DMS114 treated with DMSO at 0.1 percent for 48 hours (cell line): ENCODE data around the gene ACTG1.

Source experiments
- DNase-seq: peaks from one replicate; lab custom pipeline; 2025; ENCODE audit not compliant: unreplicated experiment; lab: John Stamatoyannopoulos, UW

Gene ACTG1

DNA sequence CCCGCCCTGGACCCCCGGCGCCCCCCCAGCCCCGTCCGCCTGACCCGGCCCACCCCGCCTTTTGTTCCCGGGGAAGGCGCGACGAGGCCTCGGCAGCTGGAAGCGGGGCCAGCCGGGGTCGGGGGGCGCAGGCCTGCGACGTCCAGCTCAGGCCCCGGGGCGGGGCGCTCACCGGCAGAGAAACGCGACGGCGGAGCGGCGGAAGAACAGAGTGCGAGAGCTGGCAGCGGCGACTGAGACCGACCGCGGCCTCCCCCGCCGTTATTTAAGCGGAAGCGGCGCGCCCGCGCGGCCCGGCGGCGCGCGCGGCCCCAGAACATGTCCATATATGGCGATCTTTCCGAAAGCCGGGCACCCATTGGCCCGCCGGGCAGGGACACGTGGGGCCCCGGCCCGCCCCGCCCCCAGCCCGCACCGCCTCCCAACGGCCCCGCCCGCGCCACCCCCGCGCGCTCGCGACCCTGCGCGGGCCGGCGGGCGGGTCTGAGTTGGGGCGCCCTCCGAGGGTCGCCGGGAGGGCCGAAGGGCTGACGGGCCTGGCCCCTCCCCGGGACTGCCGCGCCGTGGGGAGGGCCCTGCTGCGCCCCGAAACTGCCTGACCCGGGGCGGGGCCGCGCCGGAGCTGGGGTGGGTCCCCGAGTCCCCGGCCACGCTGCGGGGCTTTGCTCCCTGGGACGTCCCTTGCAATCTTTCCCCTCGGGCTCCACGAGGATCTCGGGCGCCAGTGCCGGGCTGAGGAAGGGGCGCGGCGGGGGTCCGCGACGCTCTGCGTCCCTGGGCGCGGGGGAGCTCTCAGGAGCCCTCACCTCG, at the start of gene ACTG1:
Gene ACTG1 (minus strand): TSS at position 238 of the 810 bp plus-strand sequence. CDS start 445 bp downstream, outside the sequence.
- peak; percentile 63 for DNase-seq

DNA sequence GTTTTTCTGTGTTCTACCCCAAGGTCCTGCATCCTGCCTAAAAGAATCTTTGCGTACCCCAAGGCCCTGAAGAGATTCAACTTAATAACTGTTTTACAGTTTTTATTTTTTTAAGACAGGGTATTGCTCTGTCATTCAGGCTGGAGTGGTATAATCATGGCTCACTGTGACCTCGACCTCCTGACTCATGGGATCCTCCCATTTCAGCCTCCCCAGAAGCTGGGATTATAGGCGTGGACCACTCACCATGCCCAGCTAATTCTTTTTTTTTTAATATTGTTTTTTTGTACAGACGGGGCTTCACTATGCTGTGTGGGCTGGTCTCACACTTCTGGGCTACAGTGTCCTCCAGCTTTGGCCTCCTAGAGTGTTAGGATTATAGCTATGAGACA, 48.9 kb upstream of the ACTG1 start:
- no peak for DNase-seq

DNA sequence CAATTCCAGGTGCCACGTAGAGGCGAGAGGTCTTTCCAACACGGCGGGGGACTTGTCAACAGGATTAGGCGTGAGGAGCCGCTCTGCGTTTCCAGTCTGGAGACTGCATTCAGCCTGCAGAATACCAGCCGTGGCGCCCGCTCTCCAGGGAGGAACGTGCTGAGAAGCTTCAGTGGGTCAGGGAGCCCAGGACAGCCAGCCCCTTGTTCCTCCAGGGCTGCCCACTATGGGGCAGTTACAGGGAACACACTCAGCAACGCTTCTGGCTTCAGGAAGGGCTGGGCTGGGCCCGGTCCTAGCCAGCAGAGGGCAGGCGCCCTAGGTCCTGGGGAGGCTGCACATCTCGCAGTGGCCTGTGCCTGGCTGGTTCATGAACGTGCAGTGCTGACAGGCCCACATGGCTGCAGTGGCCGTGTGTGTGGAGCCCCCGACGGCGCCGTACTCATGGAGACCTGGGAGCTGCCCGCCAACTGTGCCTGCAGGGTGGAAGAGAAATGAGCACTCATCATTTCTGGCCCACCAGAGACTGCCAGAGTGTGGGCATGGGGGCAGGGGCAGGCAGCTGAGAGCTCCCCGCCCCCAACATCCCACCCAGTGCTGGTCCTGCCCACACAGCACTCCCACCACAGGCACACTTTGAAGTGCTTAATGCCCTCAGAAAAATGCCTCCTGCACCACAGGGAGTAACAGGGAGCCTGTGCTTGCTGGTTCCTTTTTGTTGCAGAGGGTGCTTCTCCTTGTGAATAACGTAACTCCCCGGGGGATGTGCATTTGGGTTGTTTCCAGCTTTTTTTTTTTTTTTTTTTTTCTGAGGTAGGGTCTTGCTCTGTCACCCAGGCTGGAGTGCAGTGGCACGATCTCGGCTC, 46.6 kb upstream of the ACTG1 start:
- DNase-seq: peak; percentile 36

DNA sequence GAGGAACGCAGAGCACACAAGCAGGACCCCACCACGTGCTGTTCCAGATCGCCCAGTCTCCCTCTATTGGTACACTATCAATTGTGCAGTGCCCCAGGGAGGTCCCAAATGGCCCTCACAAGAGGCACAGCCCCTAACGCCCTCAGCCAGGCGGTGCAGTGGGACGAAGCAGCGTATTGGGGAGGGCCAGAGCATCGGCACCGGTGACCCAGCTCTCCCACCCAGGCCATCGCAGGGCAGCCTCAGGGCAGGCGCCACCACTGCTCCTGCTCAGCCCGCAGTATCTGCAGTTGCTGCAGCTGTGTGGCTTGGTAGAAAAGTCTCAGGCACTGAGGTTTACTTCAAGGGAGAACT, 45.5 kb upstream of the ACTG1 start:
- no peak for DNase-seq

DNA sequence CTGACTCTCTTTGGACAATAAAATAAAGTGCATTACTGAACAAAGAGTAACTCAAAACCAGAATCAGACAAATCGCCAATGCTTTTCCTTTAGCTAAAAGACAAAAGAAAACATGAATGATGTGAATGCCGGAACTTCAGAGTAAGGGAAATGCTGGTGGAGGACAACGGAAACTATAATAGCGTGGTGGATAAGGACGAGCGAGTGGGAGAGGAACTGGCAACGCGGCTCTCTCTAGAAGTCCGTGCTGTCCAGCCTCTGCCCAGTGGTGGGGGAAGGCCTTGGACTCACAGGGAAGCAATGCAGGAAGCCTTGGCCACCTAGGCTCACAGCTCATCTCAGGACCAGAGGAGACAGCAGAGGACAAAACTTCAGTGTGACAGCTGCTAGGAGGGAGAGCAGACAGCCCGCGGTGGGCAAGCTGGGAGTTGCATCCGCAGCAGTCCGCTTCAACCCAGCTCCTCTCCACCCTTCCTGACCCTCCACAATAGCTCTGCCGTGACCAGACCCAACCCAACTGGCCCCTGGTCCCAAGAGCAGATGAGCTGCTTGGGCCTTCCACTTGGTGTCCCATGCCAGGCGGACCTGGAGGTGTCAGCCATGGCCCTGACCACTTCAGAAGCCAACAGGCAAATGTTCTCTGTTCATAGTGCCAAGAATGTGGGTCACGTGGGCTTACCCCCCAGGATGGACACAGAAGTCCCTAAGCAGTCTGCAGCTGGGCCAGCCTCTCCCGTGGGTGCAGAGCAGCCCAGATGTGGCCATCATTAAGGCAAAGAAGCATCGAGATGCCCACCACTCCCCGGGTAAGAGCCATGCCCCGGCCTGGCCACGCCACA, 44.9 kb upstream of the ACTG1 start:
- DNase-seq: no peak

DNA sequence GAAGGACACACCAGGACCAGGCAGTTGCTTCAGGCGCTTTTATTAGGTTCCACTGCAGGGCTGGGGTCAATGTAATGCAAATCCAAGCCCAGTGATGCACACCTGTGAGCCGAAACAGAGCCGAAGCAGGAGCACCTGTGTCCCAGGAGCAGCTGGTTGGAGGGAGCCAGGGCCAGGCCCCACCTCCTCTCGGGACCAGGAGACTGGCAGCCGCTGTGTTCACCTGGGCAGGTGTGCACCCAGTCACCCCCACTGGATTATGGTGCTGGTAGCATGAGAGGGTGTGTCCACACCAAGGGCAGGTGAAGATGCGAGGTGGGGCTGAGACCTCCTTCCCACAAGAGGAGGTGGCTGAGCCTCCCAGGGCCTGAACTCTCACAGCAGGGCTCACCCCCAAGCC, 44.3 kb upstream of the ACTG1 start:
- DNase-seq: no peak

DNA sequence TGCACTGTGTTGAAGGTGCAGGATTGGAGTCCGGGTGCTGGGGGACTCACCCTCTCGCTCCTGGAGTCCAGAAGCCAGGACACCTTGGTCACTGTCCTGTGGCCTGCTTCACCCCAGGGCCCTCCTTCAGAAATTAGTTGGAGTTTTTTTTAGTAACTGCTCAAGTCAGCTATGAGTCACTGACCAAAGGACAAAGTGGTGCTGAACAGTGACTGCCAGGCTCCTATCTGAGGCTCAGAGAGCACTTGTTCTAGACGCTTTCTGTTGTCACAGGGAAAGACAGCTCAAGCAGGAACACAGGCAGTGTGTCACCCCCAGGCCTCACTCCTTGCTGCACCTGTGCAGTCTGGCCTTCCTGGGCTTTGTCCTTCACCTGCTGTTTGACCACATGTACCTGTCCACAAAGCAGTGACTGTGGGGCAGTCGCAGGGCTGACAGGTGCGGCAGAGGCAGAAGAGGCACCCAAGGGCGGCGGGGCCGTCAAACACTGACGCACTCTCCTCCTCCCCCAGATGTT, 43.6 kb upstream of the ACTG1 start:
- no peak for DNase-seq

DNA sequence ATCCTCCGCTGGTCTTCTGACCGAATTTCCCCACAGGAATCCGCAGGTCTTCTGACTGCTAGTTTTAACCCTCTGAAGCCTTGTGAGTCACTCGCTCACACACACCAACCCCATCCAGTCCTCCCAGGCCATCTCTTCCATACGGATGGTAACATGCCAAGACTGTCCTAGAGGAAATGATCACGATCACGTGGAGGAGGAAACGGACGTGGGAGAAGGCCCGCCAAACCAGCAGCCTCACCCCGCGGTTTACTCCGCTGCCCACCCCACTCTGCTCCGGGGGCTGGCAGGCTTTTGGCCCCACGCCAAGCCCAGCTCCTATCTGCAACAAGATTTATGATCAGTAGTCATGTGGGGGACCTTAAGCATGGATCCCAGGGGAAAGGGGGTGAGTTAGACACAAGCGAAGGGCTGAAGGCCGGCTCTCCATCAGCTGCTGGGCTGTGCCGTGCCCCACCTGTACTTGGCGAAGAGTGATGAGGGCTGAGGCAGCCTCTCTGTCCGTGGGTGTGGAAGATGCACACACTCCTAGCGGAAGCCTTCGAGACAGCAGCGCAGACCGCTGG, 41.1 kb upstream of the ACTG1 start:
- no peak for DNase-seq

DNA sequence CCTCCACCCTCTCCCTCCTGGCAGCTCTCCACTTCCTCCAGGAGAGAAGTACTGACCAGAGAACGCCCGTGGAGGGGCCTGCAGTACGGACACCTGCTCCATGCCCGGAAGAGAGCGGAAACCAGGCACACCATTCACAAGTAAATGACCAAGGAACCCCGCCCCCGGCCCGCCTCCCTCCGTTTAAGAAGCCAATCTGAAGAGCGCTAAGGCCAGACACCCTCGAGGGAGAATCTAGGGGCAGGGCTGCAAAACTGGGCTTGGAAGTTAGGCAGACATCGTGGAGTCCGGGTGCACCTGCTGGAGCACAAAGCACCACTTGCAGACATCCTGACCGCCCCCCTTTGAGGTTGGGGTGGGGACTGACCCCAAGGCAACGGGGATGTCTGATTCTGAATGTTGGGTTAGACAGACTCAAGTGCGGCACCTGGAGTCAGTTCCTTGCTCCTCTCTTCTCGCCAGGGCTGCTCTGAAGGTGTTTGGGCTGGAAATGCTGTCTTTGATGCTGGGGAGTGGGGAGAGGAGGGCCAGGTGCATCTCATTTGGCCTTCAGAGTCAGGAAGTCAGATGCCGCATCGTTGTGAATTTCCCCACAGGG, 40.5 kb upstream of the ACTG1 start:
- peak; percentile 78 for DNase-seq

DNA sequence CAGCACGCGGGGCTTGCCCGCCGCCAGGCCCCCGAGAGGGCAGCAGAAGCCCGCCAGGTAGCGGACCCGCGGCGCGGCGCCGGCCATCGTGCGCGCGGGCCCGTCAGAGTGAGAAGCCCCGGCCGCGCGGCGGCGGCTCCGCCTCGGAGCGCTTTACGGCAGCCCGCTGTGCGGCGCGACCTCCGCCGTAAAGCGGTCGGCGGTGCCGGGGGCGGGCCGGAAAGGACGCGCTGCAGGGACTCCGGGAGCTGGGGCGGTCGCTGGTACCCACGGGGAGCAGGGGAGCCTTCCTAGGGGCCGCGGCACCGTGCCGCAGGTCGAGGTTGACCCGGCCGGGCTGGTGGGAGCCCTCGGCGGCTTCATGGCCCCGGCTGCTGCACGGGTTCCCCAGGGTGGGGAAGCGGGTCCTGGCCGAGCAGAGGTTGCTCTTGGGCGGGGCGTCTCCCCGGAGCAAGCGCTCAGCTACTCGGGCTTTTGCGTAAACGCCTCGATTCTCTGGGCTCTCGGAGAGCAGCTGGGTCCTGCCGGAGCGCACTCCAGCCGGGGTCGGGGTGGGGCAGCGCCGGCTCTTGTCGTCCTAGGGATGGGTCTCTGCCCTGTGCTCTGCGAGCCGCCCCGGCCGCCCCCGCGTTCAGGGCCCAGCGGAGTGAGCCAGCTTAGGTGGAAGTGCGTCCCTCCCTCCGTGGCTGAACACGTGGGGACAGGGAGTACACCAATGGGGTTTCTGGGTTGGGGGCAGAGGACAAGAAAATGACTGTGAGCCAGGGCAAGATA, 39.8 kb upstream of the ACTG1 start, which contains the start of gene FAAP100:
Gene FAAP100 (minus strand): TSS at position 110 of the 774 bp plus-strand sequence. CDS start 23 bp downstream, at position 87.
- DNase-seq: peak; percentile 68

DNA sequence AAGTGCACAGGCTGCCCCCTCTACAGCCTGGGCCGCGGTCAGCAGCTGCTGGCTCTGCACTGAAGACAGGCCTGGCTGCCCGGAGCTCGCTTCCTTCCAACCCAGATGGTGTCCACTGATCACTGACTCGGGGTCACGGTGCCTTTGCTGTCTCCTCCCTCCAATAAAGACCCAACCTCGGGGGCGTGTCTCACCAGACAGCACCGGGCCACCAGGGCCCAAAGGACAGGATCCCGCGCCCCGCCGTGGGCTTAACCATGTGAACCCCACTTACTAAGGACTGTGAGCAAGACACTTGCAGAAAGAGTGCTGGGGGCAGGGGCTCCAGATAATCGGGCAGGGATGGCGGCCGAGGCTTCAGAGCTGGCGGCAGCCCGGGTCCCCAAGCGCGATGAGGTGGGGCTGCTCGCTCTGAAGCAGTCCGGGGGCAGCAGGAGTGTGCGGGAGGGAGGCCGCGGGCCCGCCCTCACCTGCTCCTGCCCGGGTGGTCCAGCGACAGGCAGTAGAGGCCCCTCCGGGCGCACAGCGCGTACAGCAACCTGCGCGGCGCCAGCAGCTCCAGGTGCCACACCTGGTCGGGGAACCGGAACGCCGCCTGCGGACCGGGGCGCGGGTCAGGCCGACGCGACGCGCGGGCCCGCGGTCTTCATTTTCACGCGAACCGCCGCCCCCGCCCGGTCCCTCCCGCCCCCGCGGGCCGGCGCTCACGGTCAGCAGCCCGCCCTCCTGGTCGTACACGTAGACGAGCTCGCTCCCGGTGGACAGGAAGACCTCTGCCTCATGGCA, 39.1 kb upstream of the ACTG1 start:
- DNase-seq: no peak

DNA sequence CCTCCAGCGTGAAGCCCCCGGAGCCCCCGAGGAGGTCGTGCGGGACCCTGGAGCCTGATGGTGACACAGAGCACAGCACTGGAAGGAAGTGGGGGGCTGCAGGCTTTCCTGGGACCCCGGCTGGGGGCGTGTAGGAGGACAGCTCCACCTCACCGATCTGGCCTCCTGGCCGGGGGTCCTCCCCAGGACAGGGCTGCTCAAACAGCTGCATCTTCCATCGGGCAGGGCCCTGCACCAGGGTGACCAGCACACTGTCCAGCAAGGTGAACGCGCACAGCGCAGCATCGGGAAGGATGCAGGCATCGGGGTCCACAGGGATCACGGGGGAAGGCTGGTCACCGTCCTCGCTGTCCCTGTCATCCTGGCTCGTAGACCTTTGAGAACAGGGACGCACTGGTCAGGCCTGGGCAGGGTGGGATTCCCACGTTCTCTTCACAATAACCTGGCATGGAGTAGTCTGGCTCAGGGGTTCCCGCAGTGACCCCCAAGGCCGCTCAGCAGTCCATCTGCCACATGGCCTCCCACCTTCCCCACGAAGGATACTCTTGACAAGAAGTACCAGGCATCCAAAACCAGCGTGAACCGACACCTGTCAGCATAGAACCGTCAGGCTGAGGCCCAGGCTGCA, 38.3 kb upstream of the ACTG1 start:
- DNase-seq: no peak

DNA sequence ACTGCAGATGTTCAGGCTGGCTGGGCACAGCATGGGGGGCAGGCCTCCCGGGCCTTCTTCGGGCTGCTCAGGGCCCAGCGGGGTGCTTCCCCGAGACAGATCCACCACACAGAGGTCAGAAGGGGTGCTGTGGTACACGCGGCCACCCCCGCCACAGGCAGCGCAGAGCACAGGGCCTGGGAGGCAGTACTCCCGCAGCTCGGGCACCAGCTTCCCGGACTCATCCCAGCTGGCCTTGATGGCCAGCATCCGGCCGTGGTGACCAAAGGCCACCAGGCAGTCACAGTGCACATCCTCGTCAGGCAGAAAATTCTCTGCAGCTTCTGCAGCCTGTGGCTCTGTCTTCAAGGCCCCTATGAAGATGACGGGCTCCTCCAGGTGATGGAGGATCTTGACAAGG, 37.7 kb upstream of the ACTG1 start:
- DNase-seq: no peak

DNA sequence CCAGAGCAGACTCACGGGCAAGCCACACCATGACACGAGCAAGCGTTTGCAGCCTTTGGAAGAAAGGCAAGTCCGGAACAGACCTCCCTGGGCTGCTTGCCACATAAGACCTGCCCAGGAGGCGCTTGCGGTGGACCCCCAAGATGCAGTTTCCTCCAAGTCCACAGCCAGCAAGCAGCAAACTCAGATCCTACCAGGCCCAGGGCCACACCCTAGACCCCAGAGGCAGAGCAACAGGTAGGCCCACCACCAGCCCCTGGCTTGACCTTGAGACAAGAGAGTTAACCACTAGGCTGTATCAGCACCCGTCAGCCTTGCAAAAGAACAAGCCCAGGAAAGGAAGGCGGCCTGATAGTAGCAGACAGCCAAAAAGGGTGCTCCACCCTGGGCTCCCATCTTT, 37.2 kb upstream of the ACTG1 start:
- no peak for DNase-seq

DNA sequence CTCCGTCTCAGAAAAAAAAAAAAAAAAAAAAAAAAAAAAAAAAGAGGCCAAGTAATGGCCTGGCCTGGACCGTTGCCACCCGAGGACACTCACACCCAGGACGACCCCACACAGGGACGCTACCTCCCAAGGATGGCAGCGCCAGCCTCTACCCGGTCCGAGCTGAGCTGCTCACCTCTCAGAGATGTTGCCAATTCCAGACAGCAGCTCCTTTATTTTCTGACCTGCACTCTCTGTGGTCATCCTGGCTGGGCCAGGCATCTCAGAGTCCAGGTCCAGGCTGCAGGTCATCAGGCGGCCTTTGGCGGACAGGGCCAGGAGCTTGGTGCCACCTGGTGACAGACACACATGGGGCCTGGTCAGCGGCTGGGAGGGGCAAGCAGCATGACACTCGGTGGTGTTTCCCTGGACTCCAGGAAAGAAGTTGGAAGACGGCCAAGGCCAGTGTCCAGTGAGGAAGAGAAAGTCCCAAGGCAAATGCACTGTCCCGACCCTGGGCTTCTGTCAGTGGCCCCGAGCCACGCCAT, 36.5 kb upstream of the ACTG1 start:
- DNase-seq: no peak

DNA sequence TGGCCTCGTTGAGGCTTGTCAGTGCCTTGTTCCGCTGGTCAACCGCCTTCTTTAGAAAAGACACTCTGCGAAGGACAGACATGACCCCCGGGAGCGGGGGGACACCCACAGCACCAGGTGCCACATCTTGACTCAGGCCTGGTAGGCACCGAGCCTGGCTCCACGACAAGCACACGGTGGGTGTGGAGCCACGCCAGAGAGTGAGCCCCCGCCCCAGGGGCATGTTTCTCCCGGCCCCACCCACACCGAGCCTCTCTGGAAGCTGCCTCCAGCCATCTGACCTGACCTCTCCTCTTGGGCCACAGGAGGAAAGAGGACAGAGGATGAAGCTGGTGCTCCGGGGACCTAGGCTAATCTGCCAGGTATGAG, 35.0 kb upstream of the ACTG1 start:
- DNase-seq: no peak

DNA sequence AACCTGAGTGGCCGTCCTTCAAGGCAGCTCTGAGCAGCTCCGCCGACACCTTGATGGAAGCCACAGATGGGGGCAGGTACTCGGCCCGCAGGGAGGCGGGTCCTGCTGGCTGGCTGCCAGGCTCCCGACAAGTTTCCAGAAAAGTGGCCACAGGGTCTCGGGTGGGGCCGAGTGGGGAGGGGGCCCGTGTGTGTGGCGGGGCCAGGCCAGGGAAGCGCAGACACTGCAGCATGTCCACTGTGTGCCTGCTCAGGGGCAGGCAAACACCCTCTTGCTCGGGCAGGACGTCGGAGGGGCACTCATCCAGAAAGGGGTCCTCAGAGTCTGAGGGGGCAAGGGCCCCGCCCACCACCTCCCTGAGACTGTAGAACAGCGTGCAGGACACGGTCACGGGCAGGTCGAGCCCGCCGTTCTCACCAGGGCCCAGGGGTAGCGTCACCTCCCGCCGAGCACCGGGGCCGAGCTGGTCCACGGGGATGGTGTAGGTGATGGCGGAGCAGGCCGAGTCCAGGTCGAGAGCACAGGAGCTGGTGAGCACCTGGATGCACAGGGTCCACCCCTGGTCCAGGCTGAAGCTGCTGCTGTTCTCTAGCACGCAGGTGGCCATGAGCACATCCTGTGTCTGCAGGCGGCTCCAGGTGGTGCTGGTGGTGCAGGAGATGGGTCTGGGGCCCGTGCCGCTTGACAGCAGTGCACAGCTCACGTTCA, 34.5 kb upstream of the ACTG1 start:
- DNase-seq: no peak
